ENCODE results near the gene CPLX3. TPM values are rescaled to one million over a fixed set of nuclear protein-coding genes. Genes with fewer than 3 reads are reported as not detected.

The CPLX3 gene
- total and polyA plus RNA-seq, 2 donors (not counting 1 experiment from before 2014, with no cell fraction given) = not detected

DNA sequence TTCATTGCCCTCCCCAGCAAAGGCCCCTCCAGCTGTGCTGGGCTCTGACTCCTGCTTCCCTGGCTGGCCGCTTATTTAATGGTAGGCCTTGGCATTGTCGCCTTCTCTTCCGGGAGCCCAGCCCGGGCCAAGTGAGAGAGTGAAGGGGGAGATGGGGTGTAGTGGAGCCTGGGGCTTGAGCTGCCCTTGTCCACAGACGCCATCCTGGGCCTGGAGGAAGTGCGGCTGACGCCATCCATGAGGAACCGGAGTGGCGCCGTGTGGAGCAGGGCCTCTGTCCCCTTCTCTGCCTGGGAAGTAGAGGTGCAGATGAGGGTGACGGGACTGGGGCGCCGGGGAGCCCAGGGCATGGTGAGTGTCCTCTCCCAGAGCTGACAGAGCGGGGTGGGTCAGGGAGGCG is 10.5 kb upstream of the CPLX3 start:
- no peaks in the 10 kb centered on the region for H3K36me3 ChIP-seq (ENCODE audit: control insufficient read depth, insufficient read depth, low read length)
- H3K9ac ChIP-seq (ENCODE audit: insufficient read depth, low read length) = no peak overlapping the region
- H3K27me3 ChIP-seq (ENCODE audit: control insufficient read depth, insufficient read depth, low read length) = peaks cover 5% of the 10 kb centered on the region
- H3K27ac ChIP-seq (ENCODE audit: insufficient read depth, low read length) = no peak overlapping the region
- H2AFZ ChIP-seq (ENCODE audit: low read length) = no peak overlapping the region
- no peaks in the 10 kb centered on the region for H3K4me1 ChIP-seq (ENCODE audit: control insufficient read depth, extremely low read depth, insufficient read depth, low read length)
- H3K79me2 ChIP-seq (ENCODE audit: control insufficient read depth, insufficient read depth, low read length) = no peaks in the 10 kb centered on the region
- H3K4me2 ChIP-seq (ENCODE audit: extremely low read depth, insufficient read depth, low read length) = no peak overlapping the region
- H3K9me3 ChIP-seq (ENCODE audit: control insufficient read depth, insufficient read depth, low read depth, low read length) = no peaks in the 10 kb centered on the region
- TF ChIP-seq EZH2 (IDR thresholded peaks at IDR 0.05; ENCODE audit: low read length, missing control alignments) = no peak
- TF ChIP-seq, protein P1, sequence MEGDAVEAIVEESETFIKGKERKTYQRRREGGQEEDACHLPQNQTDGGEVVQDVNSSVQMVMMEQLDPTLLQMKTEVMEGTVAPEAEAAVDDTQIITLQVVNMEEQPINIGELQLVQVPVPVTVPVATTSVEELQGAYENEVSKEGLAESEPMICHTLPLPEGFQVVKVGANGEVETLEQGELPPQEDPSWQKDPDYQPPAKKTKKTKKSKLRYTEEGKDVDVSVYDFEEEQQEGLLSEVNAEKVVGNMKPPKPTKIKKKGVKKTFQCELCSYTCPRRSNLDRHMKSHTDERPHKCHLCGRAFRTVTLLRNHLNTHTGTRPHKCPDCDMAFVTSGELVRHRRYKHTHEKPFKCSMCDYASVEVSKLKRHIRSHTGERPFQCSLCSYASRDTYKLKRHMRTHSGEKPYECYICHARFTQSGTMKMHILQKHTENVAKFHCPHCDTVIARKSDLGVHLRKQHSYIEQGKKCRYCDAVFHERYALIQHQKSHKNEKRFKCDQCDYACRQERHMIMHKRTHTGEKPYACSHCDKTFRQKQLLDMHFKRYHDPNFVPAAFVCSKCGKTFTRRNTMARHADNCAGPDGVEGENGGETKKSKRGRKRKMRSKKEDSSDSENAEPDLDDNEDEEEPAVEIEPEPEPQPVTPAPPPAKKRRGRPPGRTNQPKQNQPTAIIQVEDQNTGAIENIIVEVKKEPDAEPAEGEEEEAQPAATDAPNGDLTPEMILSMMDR (conservative IDR thresholded peaks at IDR 0.05 in 1 of 2, IDR thresholded peaks at IDR 0.05 in 1 of 2; ENCODE audit: low read depth in 1 of 2, low read length in 2 of 2) = no peak
- DNase-seq (ENCODE audit: low read depth in 2 of 2) = no peak
- no peaks in the 10 kb centered on the region for H4K20me1 ChIP-seq (ENCODE audit: control insufficient read depth, extremely low read depth, insufficient read depth, low read length)
- H3K4me3 ChIP-seq (replicated peaks in 1 of 4; ENCODE audit: control extremely low read depth in 1 of 4, insufficient read depth in 1 of 4, low read depth in 3 of 4, low read length in 4 of 4) = no peak overlapping the region

DNA sequence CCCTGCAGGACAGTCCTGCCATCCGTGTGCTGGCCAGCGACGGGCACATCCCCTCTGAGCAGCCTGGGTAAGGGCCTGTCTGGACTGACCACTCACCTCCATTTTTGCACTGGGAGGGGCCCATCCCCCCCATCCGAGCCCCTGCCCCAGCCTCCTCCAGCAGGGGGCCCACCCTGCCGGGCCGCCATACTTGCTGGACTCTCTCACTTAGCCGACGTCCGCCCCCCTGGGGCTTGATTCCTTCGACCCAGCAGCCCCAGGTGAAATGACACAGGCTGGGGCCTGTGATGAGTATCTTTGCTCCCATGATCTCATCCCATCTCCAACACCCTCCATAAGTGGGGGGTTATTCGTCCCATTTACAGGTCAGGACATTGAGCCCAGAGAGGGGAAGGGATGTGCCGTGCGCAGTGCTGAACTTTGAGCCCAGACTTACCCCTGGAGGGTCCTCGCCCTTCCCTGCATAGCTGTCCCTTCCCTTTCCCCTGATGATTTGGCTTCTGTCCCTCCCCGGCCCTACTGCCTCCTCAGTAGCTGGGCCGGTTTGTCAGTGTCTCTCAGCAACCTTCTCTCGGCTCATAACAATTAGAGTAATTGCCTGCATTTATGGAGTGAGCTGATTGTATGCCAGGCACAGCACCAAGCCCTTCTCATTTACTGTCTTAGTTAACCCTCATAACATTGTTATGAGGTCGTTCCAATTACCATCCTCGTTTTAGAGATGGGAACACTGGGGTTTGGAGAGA is 9.6 kb upstream of the CPLX3 start:
- no peak overlapping the region for H3K9ac ChIP-seq (ENCODE audit: insufficient read depth, low read length)
- no peaks in the 10 kb centered on the region for H4K20me1 ChIP-seq (ENCODE audit: control insufficient read depth, extremely low read depth, insufficient read depth, low read length)
- no peaks in the 10 kb centered on the region for H3K9me3 ChIP-seq (ENCODE audit: control insufficient read depth, insufficient read depth, low read depth, low read length)
- H3K4me2 ChIP-seq (ENCODE audit: extremely low read depth, insufficient read depth, low read length) = no peak overlapping the region
- H3K36me3 ChIP-seq (ENCODE audit: control insufficient read depth, insufficient read depth, low read length) = no peaks in the 10 kb centered on the region
- H2AFZ ChIP-seq (ENCODE audit: low read length) = no peak overlapping the region
- H3K27ac ChIP-seq (ENCODE audit: insufficient read depth, low read length) = no peak overlapping the region
- H3K27me3 ChIP-seq (ENCODE audit: control insufficient read depth, insufficient read depth, low read length) = peaks cover 9% of the 10 kb centered on the region
- TF ChIP-seq, protein P1 (conservative IDR thresholded peaks at IDR 0.05 in 1 of 2, IDR thresholded peaks at IDR 0.05 in 1 of 2; ENCODE audit: low read depth in 1 of 2, low read length in 2 of 2) = no peak
- no peak for TF ChIP-seq EZH2 (IDR thresholded peaks at IDR 0.05; ENCODE audit: low read length, missing control alignments)
- H3K79me2 ChIP-seq (ENCODE audit: control insufficient read depth, insufficient read depth, low read length) = no peaks in the 10 kb centered on the region
- H3K4me1 ChIP-seq (ENCODE audit: control insufficient read depth, extremely low read depth, insufficient read depth, low read length) = no peaks in the 10 kb centered on the region
- no peak overlapping the region for H3K4me3 ChIP-seq (replicated peaks in 1 of 4; ENCODE audit: control extremely low read depth in 1 of 4, insufficient read depth in 1 of 4, low read depth in 3 of 4, low read length in 4 of 4)
- DNase-seq (ENCODE audit: low read depth in 2 of 2) = no peak

DNA sequence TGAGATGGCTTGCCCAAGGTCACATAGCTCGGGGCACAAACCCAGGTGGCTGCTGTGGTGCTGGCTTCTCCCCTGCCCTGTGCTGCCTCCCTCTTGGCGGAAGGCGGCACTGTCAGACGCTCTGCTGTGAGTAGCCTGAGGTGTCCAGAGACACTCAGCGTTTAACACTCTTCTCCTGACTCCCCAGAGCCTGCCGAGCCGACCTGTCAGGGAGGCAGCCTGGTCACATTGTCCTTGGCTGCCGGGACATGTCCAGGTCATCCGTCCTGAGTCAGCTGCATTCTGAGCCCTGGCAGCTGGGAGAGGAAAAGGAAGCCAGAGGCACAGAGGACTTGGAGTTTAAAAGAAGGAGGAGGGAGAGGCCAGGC is 9.1 kb upstream of the CPLX3 start:
- Histone ChIP-seq H3K4me3 (replicated peaks in 1 of 4; ENCODE audit: control extremely low read depth in 1 of 4, insufficient read depth in 1 of 4, low read depth in 3 of 4, low read length in 4 of 4) (no peak overlapping the region), H3K9me3 (ENCODE audit: control insufficient read depth, insufficient read depth, low read depth, low read length) (no peaks in the 10 kb centered on the region), H3K27ac (ENCODE audit: insufficient read depth, low read length) (no peak overlapping the region), H3K27me3 (ENCODE audit: control insufficient read depth, insufficient read depth, low read length) (peaks cover 9% of the 10 kb centered on the region), H4K20me1 (ENCODE audit: control insufficient read depth, extremely low read depth, insufficient read depth, low read length) (no peaks in the 10 kb centered on the region), H3K4me2 (ENCODE audit: extremely low read depth, insufficient read depth, low read length) (no peak overlapping the region), H3K79me2 (ENCODE audit: control insufficient read depth, insufficient read depth, low read length) (no peaks in the 10 kb centered on the region), H2AFZ (ENCODE audit: low read length) (no peak overlapping the region), H3K9ac (ENCODE audit: insufficient read depth, low read length) (no peak overlapping the region), H3K36me3 (ENCODE audit: control insufficient read depth, insufficient read depth, low read length) (no peaks in the 10 kb centered on the region), H3K4me1 (ENCODE audit: control insufficient read depth, extremely low read depth, insufficient read depth, low read length) (no peaks in the 10 kb centered on the region)
- TF ChIP-seq EZH2 (IDR thresholded peaks at IDR 0.05; ENCODE audit: low read length, missing control alignments) = no peak
- TF ChIP-seq, protein P1 (conservative IDR thresholded peaks at IDR 0.05 in 1 of 2, IDR thresholded peaks at IDR 0.05 in 1 of 2; ENCODE audit: low read depth in 1 of 2, low read length in 2 of 2) = peak in 1 of 2 donors; percentile 30
- peak in 1 of 2 donors; percentile 14 for DNase-seq (ENCODE audit: low read depth in 2 of 2)

Measured in fibroblast of lung (primary cell).